Upper lobe of left lung (tissue), 6 donors: ENCODE data around the gene IFNA8. TPM values are rescaled to one million over a fixed set of nuclear protein-coding genes. Genes with fewer than 3 reads are reported as not detected.

Experiments used
- ATAC-seq, 2 donors: fragments of 200-7000 bp; cut with Tn5 transposase; one replicate each; pipeline ENCODE4 v1.9.1; 2022; ENCODE audit warnings: mild to moderate bottlenecking in 2 of 2, moderate library complexity in 2 of 2; ENCODE audit not compliant: low FRiP score in 2 of 2
- DNase-seq, 2 donors: peaks; one replicate each; pipeline ENCODE4 v3.0.0-alpha.2; 2019 to 2020
- H3K27ac ChIP-seq, 4 donors: fragments of 200-600 bp; sonication (generic); one replicate each; pipeline ENCODE4 v1.5.1; 2016 to 2019
- H3K27me3 ChIP-seq, 4 donors: fragments of 200-600 bp; sonication (generic); one replicate each; pipeline ENCODE4 v1.5.1; 2017 to 2019
- H3K36me3 ChIP-seq, 4 donors: fragments of 200-600 bp; sonication (generic); one replicate each; pipeline ENCODE4 v1.5.1; 2016 to 2019
- H3K4me1 ChIP-seq, 4 donors: fragments of 200-600 bp; sonication (generic); one replicate each; pipeline ENCODE4 v1.5.1; 2018 to 2019
- H3K4me3 ChIP-seq, 4 donors: fragments of 200-600 bp; sonication (generic); one replicate each; pipeline ENCODE4 v1.5.1; 2017 to 2019; ENCODE audit warnings: mild to moderate bottlenecking in 2 of 4, moderate library complexity in 1 of 4
- H3K9me3 ChIP-seq, 4 donors: fragments of 200-600 bp; sonication (generic); one replicate each; pipeline ENCODE4 v1.5.1; 2018 to 2019
- EP300 ChIP-seq, 4 donors: sonication (generic); formaldehyde crosslinking; IDR thresholded peaks; one replicate each; pipeline ENCODE4 v1.5.1; 2017; ENCODE audit warnings: antibody characterized with exemption in 4 of 4, control low read depth in 2 of 4
- POLR2A ChIP-seq, 4 donors: fragments of 450-650 bp; IDR thresholded peaks; one replicate each; pipeline ENCODE4 v1.5.1; 2016 to 2017; ENCODE audit warnings: antibody characterized with exemption in 4 of 4, mild to moderate bottlenecking in 2 of 4
- POLR2AphosphoS5 ChIP-seq, 2 donors: sonication (generic); formaldehyde crosslinking; IDR thresholded peaks; one replicate each; pipeline ENCODE4 v1.5.1; 2017; ENCODE audit warnings: antibody characterized with exemption in 2 of 2
- WGBS, 2 donors: methylation state at CpG; one replicate each; pipeline ENCODE4 v1.1.5; 2017 to 2018; 5-methylcytosine and 5-hydroxymethylcytosine counted together
- total RNA-seq, 6 donors: library from RNA; depleted of rRNA in 4 of 6; stranded (reverse); fragments of >200 nt in 4 of 6; gene quantifications; one replicate each; pipeline versions ENCODE4 v1.1.0 to v1.2.1, GENCODE V29; 2016 to 2021
- TF ChIP-seq, protein P1 (sequence below), 6 experiments: fragments of 450-650 bp in 4 of 6; fragments of 200-600 bp in 2 of 6; sonication (generic) in 2 of 6; IDR thresholded peaks; one replicate each; pipeline ENCODE4 v1.5.1; 2016 to 2019; ENCODE audit warnings: antibody characterized with exemption in 6 of 6
- donor health status: DM: no; HTN: no; CAD: no; lungs with moderate emphysema.
- donor health status: DM: no; HTN: yes; CAD: no; lungs with severe emphysema.

The IFNA8 gene
- total RNA-seq, 6 donors from 2014 or later, result not detected

DNA sequence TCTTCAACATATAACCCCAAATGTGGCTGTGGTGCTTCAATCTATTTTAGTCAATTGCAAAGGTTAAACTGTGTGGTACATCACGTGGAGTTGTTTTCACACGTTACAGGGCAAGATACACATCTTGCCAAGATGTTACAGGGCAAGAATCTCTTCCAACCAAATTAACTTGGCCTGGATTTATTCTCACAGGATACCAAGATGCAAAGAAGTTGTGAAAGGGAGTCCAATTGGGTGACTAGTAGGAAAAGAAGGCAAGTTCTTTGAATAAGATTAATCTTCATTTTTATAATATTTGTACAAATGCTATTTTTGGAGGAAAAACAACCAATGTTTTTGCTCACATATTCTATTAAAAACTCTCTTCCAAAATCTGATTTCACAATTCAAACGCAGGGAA is 4.8 kb upstream of the IFNA8 start:
- no peak for DNase-seq
- Histone ChIP-seq H3K27ac (no peak overlapping the region), H3K27me3 (peaks cover 0 to 13% (median 5%) of the 10 kb centered on the region in 4 donors), H3K36me3 (no peaks in the 10 kb centered on the region), H3K4me3 (no peak overlapping the region), H3K4me1 (peaks cover 6 to 10% (median 9%) of the 10 kb centered on the region in 4 donors), H3K9me3 (no peaks in the 10 kb centered on the region)
- 58 to 75% methylated on average over 3 of the region's 3 CpGs for WGBS, 2 donors
- TF ChIP-seq, protein P1, sequence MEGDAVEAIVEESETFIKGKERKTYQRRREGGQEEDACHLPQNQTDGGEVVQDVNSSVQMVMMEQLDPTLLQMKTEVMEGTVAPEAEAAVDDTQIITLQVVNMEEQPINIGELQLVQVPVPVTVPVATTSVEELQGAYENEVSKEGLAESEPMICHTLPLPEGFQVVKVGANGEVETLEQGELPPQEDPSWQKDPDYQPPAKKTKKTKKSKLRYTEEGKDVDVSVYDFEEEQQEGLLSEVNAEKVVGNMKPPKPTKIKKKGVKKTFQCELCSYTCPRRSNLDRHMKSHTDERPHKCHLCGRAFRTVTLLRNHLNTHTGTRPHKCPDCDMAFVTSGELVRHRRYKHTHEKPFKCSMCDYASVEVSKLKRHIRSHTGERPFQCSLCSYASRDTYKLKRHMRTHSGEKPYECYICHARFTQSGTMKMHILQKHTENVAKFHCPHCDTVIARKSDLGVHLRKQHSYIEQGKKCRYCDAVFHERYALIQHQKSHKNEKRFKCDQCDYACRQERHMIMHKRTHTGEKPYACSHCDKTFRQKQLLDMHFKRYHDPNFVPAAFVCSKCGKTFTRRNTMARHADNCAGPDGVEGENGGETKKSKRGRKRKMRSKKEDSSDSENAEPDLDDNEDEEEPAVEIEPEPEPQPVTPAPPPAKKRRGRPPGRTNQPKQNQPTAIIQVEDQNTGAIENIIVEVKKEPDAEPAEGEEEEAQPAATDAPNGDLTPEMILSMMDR (IDR thresholded peaks at IDR 0.05), result no peak
- no peak for TF ChIP-seq EP300 (IDR thresholded peaks at IDR 0.05)
- no peak for TF ChIP-seq POLR2AphosphoS5 (IDR thresholded peaks at IDR 0.05)
- no peak for TF ChIP-seq POLR2A (IDR thresholded peaks at IDR 0.05)
- no peak for ATAC-seq

DNA sequence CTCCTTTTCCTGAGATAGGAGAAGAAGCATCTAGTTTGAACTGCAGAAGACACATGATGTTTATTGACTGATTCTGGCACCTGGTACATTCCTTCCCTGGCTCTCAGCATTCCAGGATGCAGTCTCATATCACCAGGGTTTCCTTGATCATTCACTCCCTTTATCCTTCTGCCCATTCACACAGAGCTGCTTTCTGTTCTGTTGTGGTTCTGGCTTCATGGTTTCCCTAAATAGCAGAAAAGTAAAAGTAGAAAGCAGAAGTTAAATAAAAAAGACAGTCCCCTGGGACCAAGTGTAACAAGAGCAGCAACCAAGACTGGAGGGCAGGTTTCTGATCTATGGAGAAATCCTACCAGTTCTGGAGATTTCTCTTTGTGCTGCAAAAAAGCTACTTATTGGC is 3.2 kb downstream of the IFNA8 start:
- no peaks in the 10 kb centered on the region for H3K27me3 ChIP-seq
- no peaks in the 10 kb centered on the region for H3K4me1 ChIP-seq
- no peaks in the 10 kb centered on the region for H3K36me3 ChIP-seq
- ATAC-seq (no peak), DNase-seq (no peak)
- H3K4me3 ChIP-seq, result no peak overlapping the region
- H3K27ac ChIP-seq, result no peak overlapping the region
- no peaks in the 10 kb centered on the region for H3K9me3 ChIP-seq
- TF ChIP-seq EP300 (IDR thresholded peaks at IDR 0.05) (no peak), POLR2AphosphoS5 (IDR thresholded peaks at IDR 0.05) (no peak), POLR2A (IDR thresholded peaks at IDR 0.05) (no peak)
- TF ChIP-seq, protein P1 (IDR thresholded peaks at IDR 0.05), result no peak

- H3K4me1 ChIP-seq, result no peaks in the 10 kb centered on the region
- 74% methylated on average over 4 of the region's 4 CpGs for WGBS, 2 donors
- H3K36me3 ChIP-seq, result no peaks in the 10 kb centered on the region
- ATAC-seq, result peak in 1 of 2 donors; percentile 40
- H3K9me3 ChIP-seq, result no peaks in the 10 kb centered on the region
- no peak for TF ChIP-seq POLR2A (IDR thresholded peaks at IDR 0.05)
- no peak overlapping the region for H3K27ac ChIP-seq
- no peak for DNase-seq
- no peaks in the 10 kb centered on the region for H3K27me3 ChIP-seq
- no peak overlapping the region for H3K4me3 ChIP-seq
These were observed 4.2 kb downstream of the IFNA8 start for GRCh38 chr9:21413151-21413550.

DNA sequence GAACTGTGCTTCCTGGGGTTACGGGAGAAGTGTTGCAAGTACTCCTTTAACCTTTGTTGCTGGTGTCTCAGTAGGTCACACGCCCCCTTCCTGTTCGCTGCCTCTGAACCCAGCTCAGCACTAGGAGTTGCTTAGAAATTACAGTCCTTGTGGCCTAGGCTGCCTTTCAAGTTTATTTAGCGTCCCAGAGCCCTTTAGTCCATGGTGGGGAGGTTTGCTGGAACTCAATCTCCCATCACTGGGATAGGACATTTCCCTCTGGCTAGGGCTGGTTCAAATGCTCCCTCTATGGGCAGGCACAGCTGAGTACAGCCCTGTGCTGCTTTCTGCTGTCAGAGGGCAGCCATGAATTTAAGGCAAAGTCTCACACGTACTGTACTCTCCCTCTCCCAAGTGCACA is 4.7 kb downstream of the IFNA8 start:
- H3K27ac ChIP-seq, result no peak overlapping the region
- ATAC-seq, result peak in 1 of 2 donors; percentile 61
- 50 to 56% methylated on average over 5 of the region's 5 CpGs for WGBS, 2 donors

DNA sequence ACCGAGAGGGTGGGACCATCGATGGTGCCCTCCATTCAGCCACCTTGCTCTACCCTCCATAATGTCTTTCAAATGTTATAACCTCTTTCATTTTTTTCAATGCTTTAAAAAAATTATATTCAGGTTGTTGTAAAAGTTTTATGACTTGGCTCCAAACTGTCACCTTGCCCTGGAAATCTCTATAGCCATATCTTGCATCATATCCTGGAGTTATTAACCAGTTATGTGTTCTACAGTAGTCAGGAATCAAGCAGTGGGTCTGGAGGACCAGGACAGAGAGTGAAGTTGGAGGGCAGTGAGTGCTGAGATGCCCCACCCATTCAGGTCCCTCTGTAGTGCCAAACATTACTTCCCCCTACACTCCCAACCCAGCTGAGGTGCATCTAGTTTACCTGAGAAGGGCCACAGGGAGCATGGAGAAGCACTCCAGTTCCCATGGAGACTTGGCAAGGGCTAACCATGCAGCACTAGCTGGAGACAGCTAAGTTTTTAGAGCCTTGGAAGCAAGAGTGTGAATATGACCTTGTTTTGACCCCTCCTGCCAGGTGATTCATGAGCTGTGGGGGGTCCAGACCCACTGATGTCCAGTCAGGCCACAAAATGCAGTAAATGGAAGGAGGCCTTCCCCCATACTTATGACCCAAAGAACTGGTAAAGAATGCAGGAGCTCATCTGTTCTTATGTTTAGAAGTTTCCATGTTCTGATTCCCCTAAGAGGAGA is 5.5 kb downstream of the IFNA8 start:
- H3K27me3 ChIP-seq, result no peaks in the 10 kb centered on the region
- TF ChIP-seq EP300 (IDR thresholded peaks at IDR 0.05) (no peak), POLR2A (IDR thresholded peaks at IDR 0.05) (no peak), POLR2AphosphoS5 (IDR thresholded peaks at IDR 0.05) (no peak)
- TF ChIP-seq, protein P1 (IDR thresholded peaks at IDR 0.05), result no peak
- WGBS, 2 donors, result 88 to 95% methylated on average over 2 of the region's 2 CpGs
- no peaks in the 10 kb centered on the region for H3K4me1 ChIP-seq
- H3K27ac ChIP-seq, result no peak overlapping the region
- H3K36me3 ChIP-seq, result no peaks in the 10 kb centered on the region
- no peak for DNase-seq
- no peak overlapping the region for H3K4me3 ChIP-seq
- peak in 1 of 2 donors; percentile 26 for ATAC-seq
- H3K9me3 ChIP-seq, result no peaks in the 10 kb centered on the region

More for the DNA sequence above, 4.7 kb downstream of the IFNA8 start:
- Histone ChIP-seq H3K4me1 (no peaks in the 10 kb centered on the region), H3K36me3 (no peaks in the 10 kb centered on the region), H3K4me3 (no peak overlapping the region), H3K27me3 (no peaks in the 10 kb centered on the region), H3K9me3 (no peaks in the 10 kb centered on the region)
- no peak for DNase-seq
- TF ChIP-seq EP300 (IDR thresholded peaks at IDR 0.05) (no peak), POLR2A (IDR thresholded peaks at IDR 0.05) (no peak), POLR2AphosphoS5 (IDR thresholded peaks at IDR 0.05) (no peak)
- TF ChIP-seq, protein P1 (IDR thresholded peaks at IDR 0.05), result peak in 2 of 6 experiments; percentile 17 to 23
